NAMALWA (cell line): ENCODE results near the gene KIF25.

Experiments used
- DNase-seq: peaks from one replicate; pipeline ENCODE4 v3.0.0-alpha.2; 2015; ENCODE audit warnings: low spot score

The KIF25 gene

DNA sequence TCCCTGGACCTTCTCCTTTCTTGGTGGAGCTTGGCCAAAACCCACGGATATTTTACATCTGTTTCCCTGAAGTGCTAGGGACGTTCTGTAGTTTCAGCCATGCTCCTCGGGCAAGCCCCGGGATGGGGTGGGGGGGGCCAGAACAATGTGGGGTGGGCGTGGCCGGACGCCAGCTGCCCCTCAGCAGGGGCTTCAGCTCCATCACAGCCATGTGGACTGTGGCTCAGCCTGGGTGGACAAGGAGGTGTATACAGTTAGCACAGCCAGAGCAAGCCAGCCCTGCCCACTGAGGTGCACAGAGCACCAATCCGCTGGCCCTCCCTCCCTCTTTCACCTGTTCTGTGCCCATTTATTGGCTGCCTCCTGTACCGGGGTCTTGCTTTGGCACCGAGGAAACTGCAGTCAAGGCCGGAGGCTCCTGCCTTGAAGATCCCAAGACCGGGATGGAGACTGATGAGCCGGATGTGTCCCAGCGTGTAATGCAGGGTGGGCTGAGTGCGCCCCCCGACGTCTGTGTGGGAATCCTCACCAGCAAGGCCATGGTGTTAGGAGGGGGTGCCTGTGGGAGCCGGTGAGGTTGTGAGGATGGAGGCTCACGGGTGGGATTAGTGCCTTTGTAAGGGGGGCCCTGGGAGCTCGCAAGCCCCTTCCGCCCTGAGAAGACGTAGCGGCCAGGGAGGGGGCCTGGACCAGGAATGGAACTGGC lies 53.6 kb downstream of the KIF25 start:
- no peak for DNase-seq

DNA sequence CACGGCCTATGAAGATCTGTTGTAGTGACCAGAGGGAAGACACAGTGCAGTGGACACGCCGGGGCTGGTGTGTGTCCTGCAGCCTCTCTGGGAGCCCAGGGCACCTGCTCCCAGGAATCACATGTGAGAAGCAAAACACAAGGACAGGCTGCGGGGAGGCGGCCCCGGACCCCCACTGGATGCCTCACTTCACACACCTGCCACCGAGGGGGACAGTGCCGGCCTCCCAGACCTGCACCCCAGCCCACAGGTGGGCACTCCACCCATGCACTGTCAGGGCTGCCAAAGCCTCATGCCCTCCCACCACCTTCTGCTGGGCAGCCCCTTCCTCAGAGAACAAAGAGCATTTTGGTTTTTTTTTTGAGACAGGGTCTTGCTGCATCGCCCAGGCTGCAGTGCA lies 54.2 kb downstream of the KIF25 start:
- DNase-seq: no peak

DNA sequence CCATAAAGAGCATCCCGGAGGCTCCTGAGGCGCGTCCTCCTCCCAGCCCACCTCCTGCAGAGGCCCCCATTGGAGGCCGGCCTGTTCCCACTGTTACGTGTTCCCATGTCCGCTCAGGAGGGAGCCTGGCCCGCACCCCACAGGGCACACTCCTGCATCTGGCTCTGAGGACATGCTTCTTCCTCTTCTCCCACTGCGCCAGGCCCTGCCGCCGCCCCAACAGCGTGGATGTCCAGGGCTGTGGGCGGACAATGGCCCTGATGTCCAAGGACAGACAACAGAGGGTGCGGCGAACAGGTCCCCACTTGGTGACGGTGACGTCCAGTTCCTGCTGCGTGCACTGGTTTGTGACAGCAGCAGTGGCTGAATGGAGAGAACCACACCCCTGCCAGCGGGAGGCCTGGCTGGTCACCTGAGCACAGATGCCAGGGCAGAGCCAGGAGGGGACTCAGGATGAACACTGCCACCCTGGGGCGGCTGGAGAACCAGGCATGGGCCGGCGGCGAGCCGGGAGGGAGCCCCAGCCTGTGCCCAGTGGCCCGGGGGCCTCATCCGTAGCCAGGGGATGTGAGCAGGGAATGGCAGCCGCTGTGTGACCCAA lies 54.9 kb downstream of the KIF25 start:
- no peak for DNase-seq

- DNase-seq: no peak
These were observed 55.9 kb downstream of the KIF25 start for GRCh38 chr6:168053086-168053956.

GRCh38 chr6:168053957-168054471 lies 56.5 kb downstream of the KIF25 start:
- no peak for DNase-seq

- DNase-seq: no peak
These were observed 57.5 kb downstream of the KIF25 start for GRCh38 chr6:168054765-168055560.

- no peak for DNase-seq
These were observed 58.4 kb downstream of the KIF25 start for GRCh38 chr6:168055696-168056489.

DNA sequence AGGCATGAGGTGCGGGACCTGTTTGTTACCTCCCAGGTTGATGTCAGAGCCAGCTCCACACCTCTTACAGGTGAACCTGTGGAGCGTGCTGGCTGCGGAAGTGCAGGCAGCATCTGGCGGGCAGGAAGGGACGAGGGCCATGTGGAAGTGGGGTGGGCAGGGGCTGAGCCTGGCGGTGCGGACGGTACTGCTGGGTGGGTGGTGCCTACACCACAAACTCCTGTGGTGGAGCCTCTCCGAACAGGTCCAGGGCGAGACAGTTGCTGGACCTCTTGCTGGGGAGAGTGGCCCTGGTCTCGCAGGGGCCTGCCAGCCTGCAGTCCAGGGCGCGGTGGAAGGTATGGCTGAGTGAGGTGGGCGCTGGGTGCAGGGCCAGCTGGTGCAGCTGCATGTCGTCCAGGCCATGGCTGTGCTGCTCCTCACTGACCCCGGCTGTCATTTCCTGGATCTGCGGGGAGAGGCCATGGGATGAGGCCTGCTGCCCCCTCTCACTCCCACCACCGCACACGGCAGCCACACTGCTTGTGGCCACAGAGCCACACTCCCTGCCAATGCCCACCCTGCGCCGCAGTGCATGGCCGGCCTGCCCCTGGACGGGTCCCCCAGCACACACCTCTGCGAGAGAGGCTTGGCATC lies 59.5 kb downstream of the KIF25 start:
- DNase-seq: no peak

- DNase-seq: no peak
These were observed 60.4 kb downstream of the KIF25 start for GRCh38 chr6:168057836-168058235.

DNA sequence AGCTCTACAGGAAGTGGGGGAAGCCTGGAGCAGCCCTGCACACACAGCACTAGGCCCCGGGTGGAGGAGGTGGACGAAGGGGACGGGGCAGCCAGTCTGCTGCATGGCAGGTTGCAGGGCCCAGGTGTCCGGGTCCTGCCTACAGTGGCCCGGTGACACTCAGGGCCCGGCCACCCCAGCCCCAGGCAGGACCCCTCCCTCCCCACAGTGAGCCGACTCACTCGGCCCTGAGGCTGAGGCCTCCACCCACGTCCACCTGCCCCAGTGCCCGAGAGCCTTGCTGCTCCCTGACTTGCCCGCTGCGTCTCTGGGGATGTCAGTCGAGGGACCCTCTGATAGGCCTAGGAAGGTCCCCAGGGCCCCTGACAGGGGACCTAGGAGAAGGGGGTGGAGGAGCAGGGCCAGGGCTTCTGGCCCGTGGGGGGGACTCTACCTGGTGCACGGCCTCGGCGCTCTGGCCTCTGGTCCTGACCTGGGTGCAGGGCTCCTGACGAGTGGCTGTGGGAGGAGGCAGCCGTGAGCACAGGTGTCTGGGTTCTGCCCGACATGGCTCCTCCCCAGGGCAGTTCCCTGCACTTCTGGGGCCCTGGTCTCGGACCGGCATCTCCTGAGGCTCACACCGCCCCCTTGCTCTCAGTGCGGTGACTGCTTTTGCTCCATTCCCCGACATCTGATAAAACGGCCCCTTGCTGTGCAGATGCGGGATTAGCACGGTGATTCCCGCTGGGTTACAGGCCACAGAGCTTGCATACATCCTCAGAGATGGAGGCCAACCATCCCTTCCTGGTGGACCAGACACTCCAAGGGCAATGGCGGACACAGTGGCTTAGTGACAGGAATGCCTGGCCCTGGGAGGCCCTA lies 61.5 kb downstream of the KIF25 start:
- no peak for DNase-seq

GRCh38 chr6:168060521-168060931 lies 63.1 kb downstream of the KIF25 start:
- no peak for DNase-seq

DNA sequence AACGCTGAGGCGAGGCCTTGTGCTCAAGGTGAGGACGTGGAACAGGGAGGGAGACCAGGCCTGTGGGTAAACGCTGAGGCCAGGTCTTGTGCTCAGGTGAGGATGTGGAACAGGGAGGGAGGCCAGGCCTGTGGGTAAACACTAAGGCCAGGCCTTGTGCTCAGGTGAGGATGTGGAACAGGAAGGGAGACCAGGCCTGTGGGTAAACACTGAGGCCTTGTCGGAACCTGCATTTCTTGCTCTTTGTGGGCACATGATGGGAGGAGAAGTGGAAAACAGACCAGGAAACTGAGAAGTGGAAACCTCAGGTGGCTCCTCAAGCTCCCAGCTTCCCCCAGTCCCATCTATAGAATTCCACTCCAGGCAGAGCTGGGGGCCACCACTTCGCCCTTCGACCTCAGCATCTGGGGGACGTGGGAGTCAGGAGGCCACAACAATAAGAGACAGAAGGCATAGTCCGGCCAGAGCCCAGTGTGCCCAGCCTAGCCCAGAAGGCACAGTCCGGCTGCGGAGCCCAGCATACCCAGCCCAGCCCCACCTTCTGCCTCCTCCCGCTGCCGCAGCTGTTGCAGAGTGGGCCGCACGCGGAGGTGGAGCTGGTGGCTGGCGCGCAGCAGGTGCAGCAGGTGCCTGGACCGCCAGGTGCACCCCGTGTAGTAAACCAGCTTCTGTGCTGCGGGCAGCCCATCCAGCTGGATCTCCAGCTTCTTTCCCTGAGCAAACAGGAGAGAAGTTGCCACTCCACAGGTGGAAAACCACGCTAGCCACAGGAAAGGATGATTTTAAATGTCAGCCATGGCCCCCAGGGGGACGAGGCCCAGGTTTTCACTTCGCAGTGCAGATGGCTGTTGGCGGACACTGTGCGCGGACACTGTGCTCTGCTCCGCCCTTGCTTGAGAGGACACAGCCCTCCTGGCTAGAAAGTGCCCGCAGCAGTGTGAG lies 64.1 kb downstream of the KIF25 start:
- no peak for DNase-seq

- DNase-seq: no peak
These were observed 65.1 kb downstream of the KIF25 start for GRCh38 chr6:168062346-168063289.

DNA sequence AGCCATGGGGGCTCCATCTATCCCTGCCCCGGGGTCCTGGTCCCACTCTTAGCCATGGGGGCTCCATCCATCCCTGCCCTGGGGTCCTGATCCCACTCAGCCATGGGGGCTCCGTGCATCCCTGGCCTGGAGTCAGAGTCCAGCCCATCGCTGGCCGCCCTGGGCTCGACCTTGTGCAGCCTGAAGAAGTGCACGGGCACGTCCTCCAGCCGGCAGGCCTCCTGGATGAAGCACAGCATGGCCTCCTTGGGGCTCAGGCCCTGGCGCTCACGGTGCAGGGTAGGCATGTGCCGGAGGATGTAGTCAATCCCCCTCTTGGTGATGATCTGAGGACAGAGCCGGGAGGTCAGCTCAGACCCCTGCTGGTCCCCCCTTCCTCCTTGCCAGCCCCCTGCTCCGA lies 66.0 kb downstream of the KIF25 start:
- DNase-seq: no peak

- no peak for DNase-seq
These were observed 66.8 kb downstream of the KIF25 start for GRCh38 chr6:168064226-168064807.

- no peak for DNase-seq
These were observed 69.7 kb downstream of the KIF25 start for GRCh38 chr6:168067081-168067759.
